ENCODE measurements around the gene MAN2C1. TPM values are rescaled to one million over a fixed set of nuclear protein-coding genes. Genes with fewer than 3 reads are reported as not detected.
A peak's percentile ranks its signal among the peaks of the same experiment; 100 is the strongest.
"Not testable (repeated sequence)": the region's sequence is repeated elsewhere in the genome, so short reads cannot be mapped to it uniquely, and the experiment has no call there.

MAN2C1 gene
- total RNA-seq, 1 experiment from 2014 or later: 15.7 TPM

DNA sequence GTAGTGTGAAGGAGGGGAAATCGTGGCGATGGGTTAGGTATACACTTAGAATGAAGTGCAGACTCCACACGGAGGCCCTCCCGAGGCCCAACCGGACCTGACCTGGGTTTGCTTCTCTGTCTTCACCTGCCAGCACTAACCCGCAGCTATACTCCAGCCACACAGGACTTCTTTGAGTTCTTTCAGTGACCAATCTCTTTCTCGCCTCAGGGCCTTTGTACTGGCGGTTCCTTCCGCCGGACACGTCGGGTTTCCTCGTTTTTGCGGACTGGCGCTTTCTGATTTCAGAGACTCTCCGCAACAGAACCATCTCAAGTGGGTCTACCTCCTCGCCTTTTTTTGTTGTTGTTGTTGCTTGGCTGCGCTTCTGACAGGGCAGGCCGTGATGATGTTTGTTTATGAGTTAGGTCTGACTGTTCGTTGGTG, 21.6 kb downstream of the MAN2C1 start, which contains the start of gene NEIL1:
Gene NEIL1 (plus strand): TSS at position 244 of the 426 bp plus-strand sequence. CDS start 1,867 bp downstream, outside the sequence.
- DNase-seq (ENCODE audit: low spot score): no peak

DNA sequence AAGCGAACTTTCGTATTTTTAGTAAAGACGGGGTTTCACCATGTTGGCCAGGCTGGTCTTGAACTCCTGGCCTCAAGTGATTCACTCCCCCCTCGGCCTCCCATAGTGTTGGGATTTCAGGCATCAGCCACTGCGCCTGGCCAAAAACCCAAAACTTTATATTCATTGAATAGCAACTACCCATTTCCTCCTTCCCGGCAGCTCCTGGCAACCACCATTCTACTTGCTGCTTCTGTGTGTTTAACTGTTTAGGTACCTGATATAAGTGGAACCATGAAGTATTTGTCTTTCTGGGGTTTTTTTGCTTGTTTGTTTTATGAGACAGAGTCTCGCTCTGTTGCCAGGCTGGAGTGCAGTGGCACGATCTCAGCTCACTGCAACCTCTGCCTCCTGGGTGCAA, 24.5 kb downstream of the MAN2C1 start:
- not testable (repeated sequence) for DNase-seq (ENCODE audit: low spot score)

DNA sequence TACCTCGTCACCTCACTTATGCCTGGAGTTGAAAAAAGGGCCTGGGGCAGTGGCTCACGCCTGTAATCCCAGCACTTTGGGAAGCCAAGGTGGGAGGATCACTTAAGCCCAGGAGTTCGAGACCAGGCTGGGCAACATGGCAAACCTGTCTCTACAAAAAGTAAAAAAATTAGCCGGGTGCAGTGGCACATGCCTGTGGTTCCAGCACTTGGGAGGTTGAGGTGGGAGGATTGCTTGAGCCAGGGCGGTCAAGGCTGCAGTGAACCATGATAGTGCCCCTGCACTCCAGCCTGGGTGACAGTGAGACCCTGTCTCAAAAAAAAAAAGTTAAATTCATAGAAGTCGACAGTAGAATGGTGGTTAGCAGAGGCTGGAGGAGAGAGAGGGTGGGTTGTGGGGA, 26.2 kb downstream of the MAN2C1 start:
- no peak for DNase-seq (ENCODE audit: low spot score)

DNA sequence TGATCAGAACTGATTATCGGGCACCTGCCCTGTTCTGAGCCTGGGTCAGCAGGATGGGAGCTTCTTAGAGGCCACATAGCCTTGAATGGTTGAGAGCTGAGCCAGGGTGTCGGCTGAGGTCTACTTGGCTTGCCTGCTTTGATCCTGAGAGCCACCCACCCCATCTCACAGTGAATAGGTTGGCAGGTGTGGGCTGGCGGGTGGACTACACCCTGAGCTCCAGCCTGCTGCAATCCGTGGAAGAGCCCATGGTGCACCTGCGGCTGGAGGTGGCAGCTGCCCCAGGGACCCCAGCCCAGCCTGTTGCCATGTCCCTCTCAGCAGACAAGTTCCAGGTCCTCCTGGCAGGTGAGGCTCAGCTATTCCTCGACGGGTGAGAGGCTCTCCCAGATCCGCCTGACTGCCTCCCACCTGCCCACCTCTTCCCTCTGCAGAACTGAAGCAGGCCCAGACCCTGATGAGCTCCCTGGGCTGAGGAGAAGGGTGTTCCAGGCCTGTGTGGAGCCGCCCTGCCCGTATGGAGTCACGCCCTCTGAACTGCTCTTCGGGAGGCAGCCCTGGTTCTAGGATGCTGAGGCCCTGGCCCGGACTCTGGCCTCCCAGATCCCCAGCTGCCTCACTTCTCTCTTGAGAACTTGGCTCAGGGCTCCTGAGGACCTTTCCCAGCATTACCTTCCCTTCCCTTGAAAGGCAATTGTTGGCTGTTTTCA, 28.7 kb downstream of the MAN2C1 start:
- DNase-seq (ENCODE audit: low spot score): no peak

DNA sequence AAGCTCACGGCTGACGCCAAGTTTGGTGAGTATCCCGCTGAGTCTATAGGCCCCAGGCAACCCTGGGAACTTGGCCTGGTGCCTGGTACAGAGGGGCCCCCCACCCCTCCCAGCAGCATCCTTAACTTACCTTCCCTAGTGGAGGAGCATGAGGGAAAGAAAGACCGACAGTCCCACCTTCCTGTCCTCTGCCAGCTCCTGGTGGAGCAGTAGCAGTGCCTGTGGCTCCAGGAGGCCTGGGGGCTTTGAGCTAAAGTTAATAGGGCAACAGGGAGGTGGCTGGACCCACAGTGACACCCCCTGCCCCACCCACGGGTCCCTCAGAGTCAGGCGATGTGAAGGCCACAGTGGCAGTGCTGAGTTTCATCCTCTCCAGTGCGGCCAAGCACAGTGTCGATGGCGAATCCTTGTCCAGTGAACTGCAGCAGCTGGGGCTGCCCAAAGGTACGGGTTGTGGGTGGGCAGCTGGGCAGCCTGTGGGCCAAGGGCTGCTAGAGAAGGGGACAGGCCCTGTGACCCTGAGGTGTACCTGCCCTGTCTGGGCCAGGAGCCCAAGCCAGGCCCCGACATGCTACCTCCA, 29.7 kb downstream of the MAN2C1 start:
- no peak for DNase-seq (ENCODE audit: low spot score)

DNA sequence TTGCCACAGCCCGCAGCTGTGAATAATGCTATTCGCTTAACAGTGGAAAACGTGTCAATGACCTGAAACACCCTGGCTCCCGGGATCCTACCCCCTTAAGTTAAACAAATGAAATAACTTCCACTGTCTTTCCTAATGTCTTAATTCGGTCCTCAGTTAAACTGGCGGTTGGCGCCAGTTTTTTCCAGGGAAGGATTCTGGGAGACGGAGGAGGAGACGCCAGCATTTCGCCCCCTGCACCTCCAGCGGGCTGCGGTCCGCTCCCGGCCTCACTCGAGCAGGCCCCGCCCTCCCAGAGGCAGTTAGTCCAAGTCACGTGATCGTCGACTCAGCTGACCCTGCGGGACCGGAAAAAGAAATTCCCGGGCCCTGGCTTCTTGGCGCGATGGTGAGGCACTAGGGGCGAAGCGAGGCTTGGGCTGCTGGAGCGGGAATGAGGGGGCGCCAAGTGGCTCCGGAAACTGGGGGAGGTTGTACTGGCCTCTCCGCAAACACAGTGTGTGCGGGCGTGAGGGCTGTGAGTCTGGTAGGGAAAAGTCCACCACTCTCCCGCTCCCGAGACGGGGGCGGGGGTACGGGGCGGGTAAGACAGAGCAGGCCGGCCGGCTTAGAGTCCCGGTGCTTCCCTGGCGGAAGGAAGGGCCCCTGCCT, 32.6 kb downstream of the MAN2C1 start, which contains the start of gene COMMD4:
Gene COMMD4 (plus strand): TSS at position 359 of the 651 bp plus-strand sequence. CDS start 27 bp downstream, at position 386.
- peak; percentile 94 for DNase-seq (ENCODE audit: low spot score)

DNA sequence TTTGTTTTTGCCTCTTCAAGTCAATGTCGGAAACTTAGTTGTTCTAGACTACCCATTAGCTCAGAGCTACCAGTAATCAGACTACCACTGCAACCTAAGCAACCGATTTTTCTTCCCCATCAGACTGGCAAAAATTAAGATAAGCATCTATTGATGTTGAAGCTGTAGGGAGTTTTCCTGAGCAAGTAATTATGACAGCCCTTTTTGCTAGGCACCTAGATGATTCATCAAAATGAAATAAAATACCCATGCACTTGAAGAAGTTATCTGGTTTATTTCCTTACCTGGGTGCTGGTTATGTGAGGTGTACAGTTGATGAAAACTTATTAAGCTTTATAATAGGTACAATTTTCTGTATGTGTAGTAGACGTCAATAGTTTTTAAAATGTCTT, 33.1 kb downstream of the MAN2C1 start:
- no peak for DNase-seq (ENCODE audit: low spot score)

DNA sequence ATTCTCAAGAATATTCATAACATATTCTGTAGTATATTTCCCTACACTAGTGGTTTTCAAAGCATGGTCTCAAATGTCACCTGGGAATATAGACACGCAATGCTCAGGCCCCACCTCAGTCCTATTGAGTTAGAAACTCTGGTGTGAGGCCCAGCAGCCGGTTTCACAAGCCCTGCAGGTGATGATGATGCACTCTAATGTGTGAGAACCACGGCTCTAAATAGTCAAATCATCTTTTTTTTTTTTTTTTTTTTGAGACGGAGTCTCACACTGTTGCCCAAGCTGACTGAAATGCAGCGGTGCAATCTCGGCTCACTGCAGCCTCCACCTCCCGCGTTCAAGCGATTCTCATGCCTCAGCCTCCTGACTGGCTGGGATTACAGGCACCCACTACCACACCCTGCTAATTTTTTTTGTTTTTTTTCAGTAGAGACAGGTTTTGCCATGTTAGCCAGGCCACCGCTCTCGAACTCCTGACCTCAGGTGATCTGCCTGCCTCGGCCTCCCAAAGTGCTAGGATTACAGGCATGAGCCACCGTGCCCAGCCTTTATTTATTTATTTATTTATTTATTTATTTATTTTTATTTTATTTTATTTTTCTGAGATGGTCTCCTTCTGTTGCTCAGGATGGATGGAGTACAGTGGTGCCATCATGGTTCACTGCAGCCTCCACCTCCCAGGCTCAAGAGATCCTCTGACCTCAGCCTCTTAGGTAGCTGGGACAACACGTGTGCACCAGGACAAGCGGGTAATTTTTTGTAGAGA, 34.6 kb downstream of the MAN2C1 start:
- not testable (repeated sequence) for DNase-seq (ENCODE audit: low spot score)

DNA sequence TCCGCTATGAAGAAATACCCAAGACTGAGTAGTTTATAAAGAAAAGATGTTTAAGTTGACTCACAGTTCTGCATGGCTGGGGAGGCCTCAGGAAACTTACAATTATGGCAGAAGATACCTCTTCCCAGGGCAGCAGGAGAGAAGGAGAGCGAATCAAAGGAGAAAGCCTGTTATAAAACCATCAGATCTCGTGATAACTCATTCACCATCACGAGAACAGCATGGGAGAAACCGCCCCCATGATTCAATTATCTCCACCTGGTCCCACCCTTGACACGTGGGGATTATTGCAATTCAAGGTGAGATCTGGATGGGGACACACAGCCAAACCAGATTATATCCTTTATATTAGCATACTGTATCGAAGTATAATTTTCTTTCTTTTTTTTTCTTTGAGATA, 36.3 kb downstream of the MAN2C1 start:
- not testable (repeated sequence) for DNase-seq (ENCODE audit: low spot score)

DNA sequence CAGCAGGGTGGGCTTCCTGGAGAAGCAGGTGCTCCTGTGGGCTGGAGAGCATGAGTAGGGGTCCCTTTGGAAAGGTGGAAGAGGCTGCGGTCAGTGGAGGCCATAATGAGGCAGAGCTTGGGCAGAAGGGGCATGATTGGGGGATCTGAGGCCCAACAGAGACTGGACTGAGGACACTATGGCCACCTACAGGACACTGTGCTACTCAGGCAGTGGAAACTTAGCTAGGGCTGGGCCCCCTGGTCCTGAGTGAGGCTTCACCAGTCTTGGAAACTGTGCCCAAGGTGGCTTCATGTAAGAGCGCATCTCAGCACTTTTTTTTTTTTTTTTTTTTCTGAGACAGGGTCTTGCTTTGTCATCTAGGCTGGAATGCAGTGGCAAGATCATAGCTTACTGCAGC, 38.8 kb downstream of the MAN2C1 start:
- DNase-seq (ENCODE audit: low spot score): no peak

DNA sequence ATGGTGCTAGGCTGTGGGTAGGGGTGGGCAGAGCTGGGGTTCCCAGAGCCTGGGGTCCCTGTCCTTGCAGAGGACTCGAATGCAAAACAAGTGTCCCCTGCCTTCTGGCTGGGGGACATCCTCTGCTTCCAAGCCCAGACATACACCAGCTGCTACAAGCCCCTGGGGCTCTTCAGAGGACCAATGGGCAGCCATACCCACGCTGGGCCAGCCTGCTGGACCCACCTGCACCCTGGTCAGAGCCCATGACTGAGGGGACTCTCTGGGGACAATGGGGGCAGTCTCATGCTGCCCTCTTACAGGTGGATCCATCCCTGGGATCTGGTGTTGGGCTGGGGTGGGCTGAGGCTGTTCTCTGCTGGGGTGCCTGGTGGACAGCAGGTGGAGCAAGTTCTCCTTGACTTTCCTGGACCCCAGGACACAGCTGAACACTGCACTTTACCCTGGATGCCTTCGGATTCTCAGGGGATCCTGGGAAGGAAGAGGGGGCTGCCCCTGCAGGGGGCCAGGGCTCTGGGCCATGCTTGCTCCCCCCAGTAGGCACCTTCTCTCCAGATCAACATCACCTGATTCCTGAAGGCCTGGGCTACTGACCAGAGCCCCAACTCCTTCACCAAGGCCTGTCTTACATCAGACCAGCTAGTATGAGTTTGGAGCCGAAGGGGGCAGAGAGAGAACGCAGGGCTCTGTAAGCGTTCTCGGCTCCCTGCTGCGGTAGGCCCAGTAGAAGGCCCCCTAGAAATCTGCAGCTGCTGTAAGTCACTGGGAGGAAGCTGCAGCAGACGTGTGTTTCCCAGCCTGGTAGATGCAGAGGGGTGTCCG, 39.7 kb downstream of the MAN2C1 start:
- DNase-seq (ENCODE audit: low spot score): no peak

DNA sequence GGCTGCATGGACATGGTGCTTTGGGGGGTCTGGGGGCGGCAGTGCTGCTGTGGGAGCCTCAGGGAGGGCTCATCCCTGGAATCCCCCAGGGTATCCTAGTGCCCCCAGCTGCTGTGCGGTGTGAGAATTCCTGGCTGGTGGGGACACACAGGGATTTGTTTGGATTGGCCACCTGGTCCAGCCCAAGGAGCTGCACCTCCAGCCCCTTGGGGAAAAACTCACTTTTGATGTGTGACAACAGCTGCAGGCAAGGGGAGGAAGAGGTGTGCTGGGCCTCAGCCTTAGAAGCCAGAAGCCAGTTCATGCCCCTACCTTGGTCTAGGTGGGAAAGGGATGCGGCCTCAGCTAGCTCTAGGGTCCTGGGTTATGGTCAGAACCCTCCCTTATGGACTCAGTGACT, 40.9 kb downstream of the MAN2C1 start:
- DNase-seq (ENCODE audit: low spot score): no peak

DNA sequence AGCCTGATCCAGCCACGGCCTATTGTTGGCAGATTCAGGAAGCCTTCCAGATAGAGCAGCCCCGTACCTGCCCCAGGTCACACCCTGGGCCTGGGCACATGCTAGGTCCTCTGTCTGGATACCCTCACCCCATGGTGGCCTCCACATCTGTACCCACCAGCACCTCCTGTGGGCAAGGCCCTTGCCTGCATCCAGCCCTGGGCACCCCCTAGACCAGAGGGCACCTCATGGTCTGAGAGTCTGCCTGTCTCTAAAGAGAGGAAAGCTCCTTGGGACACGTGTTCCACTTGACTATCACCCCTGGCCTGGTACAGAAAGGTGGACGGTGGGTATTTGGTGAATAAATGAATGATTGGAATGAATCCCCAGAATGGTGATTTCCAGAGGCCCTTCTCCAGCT, 41.4 kb downstream of the MAN2C1 start:
- DNase-seq (ENCODE audit: low spot score): no peak

DNA sequence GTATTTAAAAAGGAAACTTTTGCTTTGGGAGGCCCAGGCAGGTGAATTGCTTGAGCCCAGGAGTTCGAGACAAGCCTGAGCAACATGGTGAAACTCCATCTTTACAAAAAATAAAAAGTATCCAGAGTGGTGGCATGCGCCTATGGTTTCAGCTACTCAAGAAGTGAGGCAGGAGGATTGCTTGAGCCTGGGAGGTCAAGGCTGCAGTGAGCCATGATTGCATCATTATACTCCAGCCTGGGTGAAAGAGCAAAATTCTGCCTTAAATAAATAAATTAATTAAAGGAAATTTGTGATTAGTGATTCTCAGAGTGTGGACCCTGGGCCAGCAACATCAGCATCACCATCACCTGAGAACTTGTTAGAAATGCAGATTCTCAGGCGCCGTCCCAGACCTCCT, 42.5 kb downstream of the MAN2C1 start:
- no peak for DNase-seq (ENCODE audit: low spot score)

DNA sequence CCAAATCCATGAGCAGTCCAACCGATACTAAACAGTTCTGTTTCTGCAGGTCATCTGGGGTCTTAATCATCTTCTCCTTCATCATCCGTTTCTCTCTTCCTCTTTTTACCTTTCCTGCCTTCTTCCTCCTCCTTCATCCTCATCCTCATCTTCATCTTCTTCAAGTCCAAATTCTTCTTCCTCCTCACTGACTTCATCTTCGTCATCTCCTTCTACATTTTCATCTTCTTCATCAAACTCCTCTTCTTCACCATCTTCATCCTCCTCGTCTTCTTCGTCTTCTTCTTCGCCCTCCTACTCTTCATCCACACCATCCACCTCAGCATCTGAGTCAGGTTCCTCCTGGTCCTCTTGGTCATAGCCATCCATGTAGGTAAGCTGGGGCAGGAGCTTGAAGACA, 46.7 kb downstream of the MAN2C1 start:
- DNase-seq (ENCODE audit: low spot score): no peak

DNA sequence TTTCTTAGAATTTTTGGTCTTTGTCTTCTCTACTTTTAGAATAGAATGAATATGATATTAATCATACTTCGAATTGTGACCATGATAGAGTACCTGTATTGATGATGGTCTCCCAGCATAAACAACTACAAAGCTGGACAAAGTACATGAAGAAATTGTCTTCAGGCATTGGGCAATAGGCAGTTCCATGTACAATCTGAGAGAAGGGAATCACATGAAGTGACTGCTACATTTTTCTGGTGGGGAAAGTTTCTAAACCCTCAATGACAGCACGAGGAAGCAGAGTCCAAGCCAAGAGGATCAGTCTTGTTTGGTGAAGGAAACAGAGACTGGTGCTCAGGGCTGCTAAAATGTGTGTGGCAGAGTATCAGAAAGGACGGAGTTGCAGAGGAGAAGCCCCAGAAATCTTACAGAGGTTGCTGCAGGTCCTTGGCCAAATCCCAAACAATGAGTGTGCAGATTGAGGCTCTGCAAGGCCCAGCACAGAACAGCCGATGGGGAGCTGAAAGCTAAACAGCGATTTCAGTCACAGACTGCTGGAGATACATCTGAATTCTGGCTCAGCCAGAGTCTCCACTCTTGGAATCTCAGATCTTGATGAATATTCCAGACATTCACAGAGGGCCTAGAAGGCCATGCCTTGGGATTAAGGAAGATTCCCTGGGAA, 49.0 kb downstream of the MAN2C1 start:
- not testable (repeated sequence) for DNase-seq (ENCODE audit: low spot score)

DNA sequence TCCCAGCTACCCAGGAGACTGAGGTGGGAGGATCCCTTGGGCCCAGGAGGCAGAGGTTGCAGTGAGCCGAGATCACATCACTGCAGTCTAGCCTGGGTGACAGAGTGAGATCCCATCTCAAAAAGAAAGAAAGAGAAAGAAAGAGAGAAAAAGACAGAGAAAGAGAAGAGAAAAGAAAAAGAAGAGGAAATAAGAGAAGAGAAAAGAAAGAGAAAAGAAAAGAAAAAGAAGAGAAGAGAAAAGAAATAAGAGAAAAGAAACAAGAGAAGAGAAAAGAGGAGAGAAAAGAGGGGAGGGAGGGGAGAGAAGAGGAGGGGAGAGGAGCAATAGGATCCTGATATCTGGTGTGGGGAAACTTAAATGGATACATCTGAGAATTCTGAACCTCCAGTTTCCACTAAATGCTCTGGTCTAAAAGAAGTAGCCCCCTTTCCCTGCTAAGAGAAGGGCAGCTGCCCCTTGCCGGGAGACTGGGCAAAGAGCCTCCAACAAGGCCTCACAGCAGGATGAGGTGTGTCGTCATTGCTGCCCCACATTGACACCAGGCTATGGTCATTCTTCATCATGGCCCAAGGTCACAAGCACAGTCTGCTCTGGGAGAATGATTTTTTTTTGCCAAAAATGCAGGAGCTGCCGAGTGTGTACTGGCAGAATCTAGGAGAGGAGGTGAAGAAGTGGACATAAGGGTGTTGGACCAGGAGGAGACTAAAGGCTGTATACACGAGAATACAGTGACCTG, 53.7 kb downstream of the MAN2C1 start:
- no peak for DNase-seq (ENCODE audit: low spot score)

DNA sequence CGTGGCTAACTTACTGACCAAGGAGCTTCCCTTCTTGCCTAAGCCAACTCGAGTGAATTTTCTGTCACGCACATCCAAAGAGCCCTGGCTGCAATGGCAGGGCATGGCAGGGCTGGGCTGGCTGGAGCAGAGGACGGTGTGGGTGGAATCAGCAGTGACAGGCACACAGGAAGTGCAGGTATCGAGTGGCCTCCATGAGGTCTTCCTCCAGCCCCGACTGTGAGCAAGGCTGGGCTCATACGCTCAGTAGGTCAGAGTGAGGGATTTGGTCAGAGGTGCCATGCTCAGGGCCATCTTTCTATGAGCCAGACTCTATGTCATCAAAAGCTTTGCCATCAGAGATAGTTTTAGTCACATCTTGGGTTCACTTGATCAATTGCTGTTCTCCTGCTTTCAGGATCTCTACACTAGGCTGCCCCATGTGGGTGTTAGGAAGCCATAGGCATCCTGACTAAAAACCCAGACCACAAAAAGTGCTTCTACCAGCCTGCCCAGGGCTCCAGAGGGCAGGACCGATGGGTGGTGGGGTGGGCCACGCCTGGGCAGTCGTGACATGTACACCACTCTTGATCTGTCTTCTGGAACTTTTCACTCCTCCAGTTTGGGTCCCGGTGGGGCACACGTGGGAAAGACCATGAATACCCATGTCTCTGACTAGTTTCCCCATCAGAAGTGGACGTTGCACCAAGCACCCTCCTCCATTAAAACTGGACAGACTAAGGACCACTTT, 55.1 kb downstream of the MAN2C1 start:
- no peak for DNase-seq (ENCODE audit: low spot score)

DNA sequence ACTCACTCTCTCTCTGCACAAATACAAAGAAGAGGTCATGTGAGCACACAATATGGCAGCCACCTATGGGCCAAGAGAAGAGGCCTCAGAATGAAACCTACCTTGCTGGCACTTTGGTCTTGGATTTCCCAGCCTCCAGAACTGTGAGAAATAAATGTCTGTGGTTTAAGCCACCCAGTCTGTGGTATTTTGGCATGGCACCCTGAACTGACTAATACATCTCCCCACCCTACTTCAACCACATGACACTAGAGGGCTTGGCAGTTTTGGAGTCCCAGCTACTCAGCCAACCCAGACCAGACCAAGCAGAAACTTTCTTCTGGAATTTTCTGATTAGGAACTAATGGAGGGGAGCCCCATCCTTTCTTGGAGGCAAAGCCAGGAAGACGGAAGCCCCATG, 55.9 kb downstream of the MAN2C1 start:
- DNase-seq (ENCODE audit: low spot score): peak; percentile 39
